BE2C (cell line): ENCODE data around the gene LRRC61.
"Not testable (repeated sequence)": the region's sequence is repeated elsewhere in the genome, so short reads cannot be mapped to it uniquely, and the experiment has no call there.

ENCODE experiments used
- DNase-seq: peaks from one replicate; pipeline ENCODE4 v3.0.0-alpha.2; 2020
- H3K27me3 ChIP-seq: fragments of 250-450 bp; sonication (Bioruptor Pico); 2 replicates; pipeline ENCODE4 v1.5.1; 2020; ENCODE audit warnings: mild to moderate bottlenecking
- H3K36me3 ChIP-seq: fragments of 250-450 bp; sonication (Bioruptor Pico); 2 replicates; pipeline ENCODE4 v1.5.1; 2020; ENCODE audit warnings: mild to moderate bottlenecking
- H3K4me1 ChIP-seq: fragments of 250-450 bp; sonication (Bioruptor Pico); 2 replicates; pipeline ENCODE4 v1.5.1; 2020
- H3K4me3 ChIP-seq: 2 replicates; pipeline ENCODE4 v1.5.1; 2011; ENCODE audit warnings: low read depth, low read length
- H3K9me3 ChIP-seq: fragments of 250-450 bp; sonication (Bioruptor Pico); 2 replicates; pipeline ENCODE4 v1.5.1; 2020
- TF ChIP-seq, protein P1 (sequence below): IDR thresholded peaks from 2 replicates; pipeline ENCODE4 v1.5.1; 2012; ENCODE audit warnings: mild to moderate bottlenecking, low read depth, low read length

LRRC61 gene

GRCh38 chr7:150295614-150296013 lies 27.5 kb upstream of the LRRC61 start:
- not testable (repeated sequence) for DNase-seq, H3K9me3 ChIP-seq, H3K4me1 ChIP-seq, H3K4me3 ChIP-seq, H3K27me3 ChIP-seq, H3K36me3 ChIP-seq

DNA sequence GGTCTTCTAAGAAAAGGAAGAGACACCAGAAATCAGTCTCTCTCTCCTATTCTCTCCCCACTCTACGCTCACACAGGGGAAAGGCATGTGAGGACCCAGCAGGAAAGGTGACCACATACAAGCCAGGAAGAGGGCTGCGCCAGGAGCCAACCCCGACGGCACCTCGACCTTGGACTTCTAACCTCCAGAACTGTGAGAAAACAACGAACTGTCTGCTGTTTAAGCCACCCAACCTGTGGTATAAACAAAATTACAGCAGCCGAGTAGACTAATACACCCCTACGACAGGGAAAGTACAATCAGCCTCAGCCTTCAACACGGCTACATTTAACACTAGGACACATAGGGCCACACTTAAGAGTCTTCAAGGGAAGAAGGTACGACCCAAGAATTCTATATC lies 26.4 kb upstream of the LRRC61 start:
- not testable (repeated sequence) for H3K36me3 ChIP-seq, H3K9me3 ChIP-seq, H3K4me1 ChIP-seq, H3K27me3 ChIP-seq, H3K4me3 ChIP-seq, DNase-seq

GRCh38 chr7:150297978-150298377 lies 25.2 kb upstream of the LRRC61 start:
- not testable (repeated sequence) for H3K36me3 ChIP-seq, H3K9me3 ChIP-seq, DNase-seq, H3K4me1 ChIP-seq, H3K27me3 ChIP-seq, H3K4me3 ChIP-seq

- H3K4me1 ChIP-seq, H3K36me3 ChIP-seq, DNase-seq, H3K27me3 ChIP-seq, H3K9me3 ChIP-seq, H3K4me3 ChIP-seq: not testable (repeated sequence)
These were observed 20.2 kb upstream of the LRRC61 start for GRCh38 chr7:150302908-150303310.

- not testable (repeated sequence) for H3K27me3 ChIP-seq, H3K4me3 ChIP-seq, DNase-seq, H3K4me1 ChIP-seq, H3K9me3 ChIP-seq, H3K36me3 ChIP-seq
These were observed 18.5 kb upstream of the LRRC61 start for GRCh38 chr7:150304499-150305258.

DNA sequence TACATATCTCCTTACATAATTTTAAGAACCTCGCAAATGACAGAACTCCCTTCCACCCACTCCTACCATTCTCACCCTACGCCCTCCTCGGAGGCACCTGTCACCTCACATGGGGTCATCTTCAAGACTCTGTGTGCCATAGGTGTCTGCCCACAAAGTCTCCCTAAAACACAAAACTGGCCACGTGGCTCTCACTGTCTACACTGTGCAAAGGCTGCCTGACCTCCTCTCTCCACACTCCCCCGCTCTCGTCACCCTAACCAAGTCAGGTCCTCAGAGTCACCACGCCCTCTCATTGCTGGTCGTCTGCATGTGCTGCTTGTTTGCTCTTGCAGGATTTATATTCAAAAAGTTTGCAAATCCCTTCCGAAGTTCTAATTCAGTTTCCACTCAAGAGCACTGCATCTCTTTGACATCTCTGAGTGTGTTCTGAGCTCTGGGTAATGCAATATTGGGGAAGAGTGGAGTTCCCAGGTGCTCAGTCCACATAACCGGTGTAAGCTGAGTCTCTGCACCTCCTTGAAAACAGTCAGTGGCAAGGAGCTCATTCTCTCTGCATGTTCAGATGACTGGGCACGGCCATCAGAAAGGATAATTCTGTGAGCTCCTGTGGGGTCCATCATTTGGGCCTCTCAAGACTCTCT lies 17.8 kb upstream of the LRRC61 start:
- not testable (repeated sequence) for H3K4me1 ChIP-seq, H3K36me3 ChIP-seq, H3K27me3 ChIP-seq, H3K4me3 ChIP-seq, DNase-seq, H3K9me3 ChIP-seq

DNA sequence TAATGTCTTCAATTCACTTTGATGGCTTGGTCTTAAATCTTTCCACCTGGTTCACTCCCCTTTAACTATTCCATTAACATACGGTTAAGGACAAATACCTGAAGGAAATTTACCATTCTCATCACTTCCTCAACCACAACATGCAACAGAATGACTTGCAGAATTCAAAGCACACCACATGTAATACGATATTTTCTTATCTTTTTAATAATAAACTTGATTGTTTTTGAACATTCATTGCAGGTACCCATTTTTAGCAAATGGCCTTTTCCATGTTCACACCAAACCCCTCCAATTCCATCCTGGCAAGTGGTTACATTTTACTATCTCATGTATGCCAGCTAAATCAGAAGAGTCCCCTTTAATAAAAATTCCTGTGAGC lies 17.3 kb upstream of the LRRC61 start:
- H3K9me3 ChIP-seq, H3K4me1 ChIP-seq, H3K27me3 ChIP-seq: not testable (repeated sequence)

DNA sequence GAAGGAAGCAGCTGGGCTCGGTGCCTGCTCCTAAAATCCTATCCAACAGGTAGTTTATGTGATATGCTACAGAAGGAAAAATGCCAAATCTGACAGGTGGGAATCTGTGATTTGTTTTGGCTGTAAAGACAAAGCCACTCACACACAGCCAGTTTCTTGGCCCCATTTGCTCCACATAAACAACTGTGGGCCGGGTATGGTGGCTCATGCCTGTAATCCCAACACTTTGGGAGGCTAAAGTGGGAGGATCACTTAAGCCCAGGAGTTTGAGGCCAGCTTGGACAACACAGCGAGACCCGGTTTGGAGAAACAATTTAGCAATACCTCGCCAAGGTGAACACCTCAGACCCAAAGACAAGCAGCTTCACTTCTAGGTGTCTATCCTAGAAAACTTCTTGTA lies 16.8 kb upstream of the LRRC61 start:
- not testable (repeated sequence) for DNase-seq, H3K9me3 ChIP-seq, H3K36me3 ChIP-seq, H3K4me1 ChIP-seq, H3K27me3 ChIP-seq, H3K4me3 ChIP-seq

More for the DNA sequence above, 17.3 kb upstream of the LRRC61 start:
- not testable (repeated sequence) for DNase-seq, H3K4me3 ChIP-seq, H3K36me3 ChIP-seq

DNA sequence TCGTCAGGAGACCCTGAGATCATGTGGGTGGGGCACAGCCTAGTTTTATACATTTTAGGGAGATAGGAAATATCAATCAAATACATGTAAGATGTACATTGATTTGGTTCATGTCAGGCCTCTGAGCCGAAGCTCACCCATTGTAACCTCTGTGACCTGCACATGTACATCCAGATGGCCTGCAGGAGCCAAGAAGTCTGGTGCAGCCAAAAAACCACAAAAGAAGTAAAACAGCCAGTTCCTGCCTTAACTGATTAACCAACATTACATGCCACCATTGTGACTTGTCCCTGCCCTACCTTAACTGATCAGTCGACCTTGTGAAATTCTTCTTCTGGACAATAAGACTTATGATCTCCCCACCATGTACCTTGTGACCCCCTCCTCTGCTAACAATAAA lies 16.0 kb upstream of the LRRC61 start:
- no peak for DNase-seq
- no peak overlapping the region for H3K4me3 ChIP-seq

DNA sequence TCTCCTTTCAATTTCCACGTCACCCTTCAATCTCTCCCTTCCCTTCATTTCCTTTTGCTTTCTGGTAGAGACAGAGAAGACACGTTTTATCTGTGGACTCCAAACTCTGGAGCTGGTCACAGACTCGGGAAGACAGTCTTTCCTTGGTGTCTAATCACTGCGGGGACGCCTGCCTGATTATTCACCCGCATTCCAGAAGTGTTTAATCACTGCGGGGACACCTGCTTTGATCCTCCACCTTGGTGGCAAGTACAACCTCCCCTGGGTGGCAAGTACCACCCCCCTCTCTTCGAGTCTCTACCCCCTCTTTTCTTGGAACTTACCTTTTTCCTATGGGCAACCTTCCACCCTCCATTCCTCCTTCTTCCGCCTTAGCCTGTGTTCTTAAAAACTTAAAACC lies 15.3 kb upstream of the LRRC61 start:
- Histone ChIP-seq H3K36me3 (no peaks in the 10 kb centered on the region), H3K4me3 (no peak overlapping the region), H3K9me3 (no peaks in the 10 kb centered on the region), H3K4me1 (no peaks in the 10 kb centered on the region), H3K27me3 (no peaks in the 10 kb centered on the region)
- TF ChIP-seq, protein P1, sequence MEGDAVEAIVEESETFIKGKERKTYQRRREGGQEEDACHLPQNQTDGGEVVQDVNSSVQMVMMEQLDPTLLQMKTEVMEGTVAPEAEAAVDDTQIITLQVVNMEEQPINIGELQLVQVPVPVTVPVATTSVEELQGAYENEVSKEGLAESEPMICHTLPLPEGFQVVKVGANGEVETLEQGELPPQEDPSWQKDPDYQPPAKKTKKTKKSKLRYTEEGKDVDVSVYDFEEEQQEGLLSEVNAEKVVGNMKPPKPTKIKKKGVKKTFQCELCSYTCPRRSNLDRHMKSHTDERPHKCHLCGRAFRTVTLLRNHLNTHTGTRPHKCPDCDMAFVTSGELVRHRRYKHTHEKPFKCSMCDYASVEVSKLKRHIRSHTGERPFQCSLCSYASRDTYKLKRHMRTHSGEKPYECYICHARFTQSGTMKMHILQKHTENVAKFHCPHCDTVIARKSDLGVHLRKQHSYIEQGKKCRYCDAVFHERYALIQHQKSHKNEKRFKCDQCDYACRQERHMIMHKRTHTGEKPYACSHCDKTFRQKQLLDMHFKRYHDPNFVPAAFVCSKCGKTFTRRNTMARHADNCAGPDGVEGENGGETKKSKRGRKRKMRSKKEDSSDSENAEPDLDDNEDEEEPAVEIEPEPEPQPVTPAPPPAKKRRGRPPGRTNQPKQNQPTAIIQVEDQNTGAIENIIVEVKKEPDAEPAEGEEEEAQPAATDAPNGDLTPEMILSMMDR: no peak
- DNase-seq: no peak

More for the DNA sequence above, 16.0 kb upstream of the LRRC61 start:
- no peaks in the 10 kb centered on the region for H3K4me1 ChIP-seq
- TF ChIP-seq, protein P1: no peak
- H3K9me3 ChIP-seq: no peaks in the 10 kb centered on the region
- H3K27me3 ChIP-seq: no peaks in the 10 kb centered on the region
- no peaks in the 10 kb centered on the region for H3K36me3 ChIP-seq
